Right renal cortex interstitium (tissue), 3 donors: ENCODE data around the gene PPP1R26. TPM values are rescaled to one million over a fixed set of nuclear protein-coding genes. Genes with fewer than 3 reads are reported as not detected.
"Not testable (repeated sequence)": the region's sequence is repeated elsewhere in the genome, so short reads cannot be mapped to it uniquely, and the experiment has no call there.

Experiments used
- DNase-seq, 3 donors: peaks; one replicate each; pipeline ENCODE4 v3.0.0-alpha.2; 2013; ENCODE audit warnings: low read depth in 3 of 3, low spot score in 2 of 3
- polyA plus RNA-seq, 3 donors: library from polyadenylated mRNA; unstranded; fragments of 120-200 nt; gene quantifications; one replicate each; pipeline ENCODE4 v1.2.1, GENCODE V29; 2013; ENCODE audit not compliant: insufficient read length in 3 of 3

PPP1R26 gene
- polyA plus RNA-seq, 3 donors, result 28.3 to 31.0 (median 29.1) TPM

DNA sequence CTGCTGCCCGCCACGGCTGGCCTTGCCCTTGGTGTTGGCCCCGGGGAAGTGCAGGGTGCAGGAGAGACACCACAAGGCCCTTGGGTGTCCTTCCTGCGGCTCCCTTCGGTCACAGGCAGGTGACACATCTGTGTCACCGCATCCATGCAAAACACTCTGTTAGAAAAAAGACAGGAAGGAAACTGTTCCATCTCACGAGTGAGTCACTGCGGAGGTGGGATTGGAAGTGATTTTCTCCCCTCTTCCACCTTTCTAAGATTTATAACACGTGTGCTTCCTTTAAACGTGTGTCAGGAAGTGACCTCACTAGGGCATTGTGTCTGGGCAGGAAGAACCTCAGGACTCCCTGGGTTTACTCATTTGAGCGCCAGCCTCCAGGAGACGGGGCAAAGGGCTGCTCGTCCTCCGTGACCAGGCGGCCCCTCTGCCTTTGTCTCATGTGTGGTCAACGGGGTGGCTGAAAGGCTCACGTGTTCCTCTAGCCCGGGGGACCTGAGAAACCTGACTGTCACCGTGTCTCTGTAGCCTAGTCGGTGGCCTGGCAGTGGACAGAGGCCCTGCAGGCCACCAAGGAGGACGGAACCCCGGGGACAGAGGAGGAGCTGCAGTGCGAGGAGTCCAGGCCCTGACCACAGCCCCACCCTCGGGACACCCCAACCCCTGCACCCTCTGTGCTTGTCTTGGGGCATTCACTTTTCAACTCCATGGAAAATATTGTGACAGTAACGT is 36.7 kb downstream of the PPP1R26 start:
- no peak for DNase-seq

- DNase-seq, result no peak
Measured at GRCh38 chr9:135517407-135517822, 37.8 kb downstream of the PPP1R26 start.

GRCh38 chr9:135519179-135519971 is 39.8 kb downstream of the PPP1R26 start:
- no peak for DNase-seq

- DNase-seq, result no peak
Measured at GRCh38 chr9:135520916-135521607, 41.5 kb downstream of the PPP1R26 start, which contains the start of gene LCN1. Gene LCN1 (plus strand): TSS chr9:135521440. CDS start chr9:135521498, 58 bp downstream.

DNA sequence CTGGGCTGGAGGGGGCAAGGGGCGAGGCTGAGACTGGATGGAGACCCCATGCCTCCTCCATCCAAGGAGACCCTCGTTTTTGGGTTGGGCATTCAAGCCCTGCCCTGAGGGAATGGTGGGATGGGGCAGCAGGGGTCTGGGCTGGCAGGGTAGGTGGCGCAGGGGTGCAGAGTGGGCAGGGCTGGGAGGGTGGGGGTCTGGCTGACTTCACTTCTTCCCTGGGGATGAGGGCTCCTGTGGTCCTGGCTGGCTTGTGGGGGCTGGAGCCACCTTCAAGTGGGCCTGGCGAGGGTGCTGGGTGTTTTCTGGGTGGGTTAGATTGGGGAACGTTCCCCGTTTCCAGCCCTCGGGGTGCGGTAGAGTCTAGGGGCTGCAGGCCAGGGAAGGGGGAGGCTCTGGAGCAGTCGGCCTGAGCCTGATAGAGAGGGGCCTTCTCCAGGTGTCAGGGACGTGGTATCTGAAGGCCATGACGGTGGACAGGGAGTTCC is 42.1 kb downstream of the PPP1R26 start:
- no peak for DNase-seq

DNA sequence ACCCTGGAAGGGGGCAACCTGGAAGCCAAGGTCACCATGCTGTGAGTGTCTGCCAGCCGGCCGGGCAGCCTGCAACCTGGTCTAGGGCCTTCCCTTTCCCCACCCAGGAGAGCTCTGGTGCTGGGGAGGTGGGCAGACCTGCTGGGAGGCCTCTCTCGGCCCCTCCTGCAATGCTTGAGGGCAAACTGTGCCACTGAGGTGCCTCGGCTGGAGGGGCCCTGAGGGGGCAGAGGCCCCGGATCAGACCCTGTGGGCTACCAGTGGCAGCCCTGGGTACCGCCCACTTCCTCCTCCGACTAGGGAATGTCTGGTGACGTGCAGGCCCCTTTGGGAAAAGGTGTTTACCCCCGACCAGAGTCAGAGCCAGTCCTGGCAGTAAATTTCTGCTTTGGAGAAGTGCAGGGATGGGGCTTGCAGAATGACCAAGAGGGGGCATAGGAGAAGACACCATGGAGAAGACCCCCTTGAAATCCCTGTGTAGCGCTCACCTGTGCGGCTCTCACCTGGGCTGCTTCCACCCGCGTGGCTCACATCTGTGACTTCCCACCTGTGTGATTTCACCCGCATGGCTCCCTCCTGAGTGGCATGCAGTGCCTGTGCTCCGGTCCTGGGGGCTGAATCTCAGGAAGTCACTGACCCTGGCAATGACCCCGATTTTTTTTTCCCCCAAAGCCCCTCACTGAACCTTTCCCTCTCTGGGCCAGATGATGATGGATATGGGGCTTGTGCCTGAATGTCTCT is 42.7 kb downstream of the PPP1R26 start:
- no peak for DNase-seq

DNA sequence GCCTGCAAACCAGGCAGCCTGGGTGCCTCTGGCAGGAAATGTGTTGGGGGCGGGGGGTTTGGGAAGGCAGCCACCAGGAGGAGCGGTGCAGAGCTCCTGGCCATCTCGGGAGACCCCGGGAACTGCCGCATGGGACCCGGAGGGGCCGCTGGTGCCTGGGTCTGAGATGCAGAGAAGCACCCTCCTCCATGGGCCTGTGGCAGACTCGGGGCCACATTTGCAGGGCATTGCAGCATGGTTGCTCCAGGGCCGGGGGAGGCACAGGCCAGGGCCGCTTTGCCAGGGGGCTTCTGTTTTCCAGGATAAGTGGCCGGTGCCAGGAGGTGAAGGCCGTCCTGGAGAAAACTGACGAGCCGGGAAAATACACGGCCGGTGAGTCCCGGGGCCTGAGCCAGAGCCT is 43.3 kb downstream of the PPP1R26 start:
- DNase-seq, result no peak

DNA sequence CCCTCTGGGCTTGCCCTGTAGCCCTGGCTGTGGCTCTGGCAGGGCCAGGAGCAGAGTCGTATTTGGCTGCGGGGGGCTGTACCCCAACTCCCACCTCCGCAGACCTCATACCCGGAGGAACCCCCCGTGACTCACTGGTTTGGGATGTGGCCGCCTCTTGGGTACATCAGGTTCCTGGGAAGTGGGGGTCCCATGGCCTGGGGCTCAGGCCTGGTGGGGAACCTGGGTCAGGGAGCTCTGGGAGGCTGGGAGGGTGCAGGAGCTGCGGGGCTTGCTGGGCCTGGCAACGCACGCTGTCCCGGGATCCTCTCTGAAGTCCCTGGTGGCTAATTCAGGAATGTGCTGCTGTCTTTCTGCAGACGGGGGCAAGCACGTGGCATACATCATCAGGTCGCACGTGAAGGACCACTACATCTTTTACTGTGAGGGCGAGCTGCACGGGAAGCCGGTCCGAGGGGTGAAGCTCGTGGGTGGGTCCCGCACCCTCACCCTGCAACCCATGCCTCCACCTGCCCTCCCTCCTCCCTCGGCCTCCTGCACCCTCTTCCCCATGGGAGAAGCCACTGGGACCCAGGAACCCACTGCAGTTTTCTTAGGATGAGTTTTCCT is 44.0 kb downstream of the PPP1R26 start:
- DNase-seq, result no peak

GRCh38 chr9:135524130-135524861 is 44.7 kb downstream of the PPP1R26 start:
- DNase-seq, result no peak

DNA sequence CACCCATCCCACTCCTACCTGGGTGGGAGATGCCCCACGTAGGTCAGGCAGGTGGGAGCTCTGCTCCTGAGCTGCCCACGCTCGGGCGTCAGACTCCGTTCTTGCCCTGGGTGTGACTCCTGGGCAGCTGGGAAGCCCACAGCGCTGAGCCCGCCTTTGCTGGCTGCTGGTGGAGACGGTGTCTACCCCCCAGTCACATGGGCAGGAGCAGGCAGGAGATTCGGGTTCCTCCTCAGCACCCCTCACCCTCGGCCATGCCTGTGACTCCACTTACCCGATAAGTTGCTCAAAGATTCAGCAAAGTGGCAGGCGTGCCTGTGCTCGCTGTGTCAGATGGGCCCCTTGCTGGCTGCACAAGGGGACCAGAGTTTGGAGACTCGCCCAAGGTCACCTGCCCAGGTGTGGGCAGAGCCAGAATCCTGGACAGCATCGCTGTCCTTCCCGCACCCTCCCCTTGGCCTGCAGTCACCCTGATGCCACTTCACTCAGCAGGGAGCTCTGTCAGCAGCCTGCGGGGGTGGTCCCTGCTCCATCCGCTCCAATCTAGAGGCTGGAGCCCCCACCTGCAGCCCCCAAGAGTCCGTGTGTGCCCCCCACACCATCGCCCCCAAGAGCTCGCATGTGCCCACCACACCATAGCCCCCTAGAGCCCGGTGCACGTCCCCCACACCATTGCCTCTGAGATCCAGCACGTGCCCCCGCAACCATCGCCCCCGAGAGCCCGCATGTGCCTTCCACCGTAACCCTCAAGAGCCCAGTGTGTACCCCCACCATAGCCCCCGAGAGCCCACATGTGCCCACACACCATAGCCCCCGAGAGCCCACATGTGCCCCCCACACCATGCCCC is 45.9 kb downstream of the PPP1R26 start:
- no peak for DNase-seq

GRCh38 chr9:135526089-135526729 is 46.6 kb downstream of the PPP1R26 start:
- DNase-seq, result no peak

GRCh38 chr9:135526730-135527571 is 47.4 kb downstream of the PPP1R26 start:
- DNase-seq, result no peak

GRCh38 chr9:135528842-135529435 is 49.4 kb downstream of the PPP1R26 start:
- not testable (repeated sequence) for DNase-seq

DNA sequence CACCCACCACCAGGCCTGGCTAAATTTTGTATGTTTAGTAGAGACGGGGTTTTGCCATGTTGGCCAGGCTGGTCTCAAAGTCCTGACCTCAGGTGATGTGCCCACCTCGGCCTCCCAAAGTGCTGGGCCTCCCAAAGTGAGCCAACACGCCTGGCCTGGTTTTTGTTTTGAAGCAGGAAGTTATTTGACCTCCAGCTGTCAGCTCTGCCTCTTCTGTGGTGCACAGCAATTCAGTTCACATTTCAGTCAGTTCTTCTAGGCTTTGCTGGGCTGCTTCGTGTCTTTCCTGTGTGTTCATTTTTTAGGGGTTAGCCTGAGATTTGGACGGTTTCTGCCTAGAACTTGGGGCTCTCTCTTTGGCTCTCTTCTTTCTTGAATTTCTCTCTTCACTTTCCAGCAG is 50.6 kb downstream of the PPP1R26 start:
- no peak for DNase-seq

- DNase-seq, result no peak
Measured at GRCh38 chr9:135531096-135531495, 51.5 kb downstream of the PPP1R26 start.

DNA sequence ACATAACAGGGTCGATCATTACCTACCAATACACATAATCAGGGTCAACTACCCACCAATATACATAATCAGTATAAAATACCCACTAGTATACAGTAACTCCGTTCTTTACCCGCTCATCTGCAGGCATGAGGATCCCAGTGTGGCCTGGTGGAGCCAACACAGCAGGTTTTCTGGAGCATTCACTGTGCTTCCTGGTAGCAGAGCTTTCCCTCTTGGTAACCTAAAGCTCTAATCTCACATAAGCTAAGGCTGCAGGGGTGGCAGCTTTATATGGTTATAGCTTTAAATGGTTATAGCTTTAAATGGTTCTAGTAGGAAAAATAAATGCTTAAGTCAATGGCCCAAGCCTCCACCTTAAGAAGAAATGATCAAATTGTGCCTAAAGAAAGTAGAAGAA is 53.5 kb downstream of the PPP1R26 start:
- no peak for DNase-seq

DNA sequence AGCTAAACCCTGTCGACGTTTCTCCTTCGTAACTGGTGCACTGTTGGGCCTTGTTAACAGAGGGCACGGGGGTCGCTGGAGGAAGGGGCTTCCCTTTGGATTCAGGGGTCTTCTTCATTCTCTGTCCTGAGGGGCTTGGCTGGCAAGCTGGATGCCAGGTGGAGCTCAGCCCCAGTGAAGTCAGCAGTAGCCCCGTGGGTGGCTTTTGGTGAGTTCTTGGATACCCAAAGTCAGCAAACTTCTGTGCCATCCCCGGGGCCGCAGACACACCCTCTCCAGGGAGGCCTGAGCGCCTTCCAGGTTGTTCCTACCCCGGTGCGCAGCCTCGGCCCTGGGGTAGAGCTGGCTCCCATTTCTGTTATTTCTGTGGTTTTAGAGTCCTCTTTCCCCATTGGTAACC is 54.1 kb downstream of the PPP1R26 start:
- no peak for DNase-seq
